Upper lobe of left lung (tissue), 6 donors: ENCODE measurements around the gene PPP2R2C. TPM values are rescaled to one million over a fixed set of nuclear protein-coding genes. Genes with fewer than 3 reads are reported as not detected.
A peak's percentile ranks its signal among the peaks of the same experiment; 100 is the strongest.

Experiments
- ATAC-seq, 2 donors: fragments of 200-7000 bp; cut with Tn5 transposase; one replicate each; pipeline ENCODE4 v1.9.1; 2022; ENCODE audit warnings: mild to moderate bottlenecking in 2 of 2, moderate library complexity in 2 of 2; ENCODE audit not compliant: low FRiP score in 2 of 2
- DNase-seq, 2 donors: peaks; one replicate each; pipeline ENCODE4 v3.0.0-alpha.2; 2019 to 2020
- H3K27ac ChIP-seq, 4 donors: fragments of 200-600 bp; sonication (generic); one replicate each; pipeline ENCODE4 v1.5.1; 2016 to 2019
- H3K27me3 ChIP-seq, 4 donors: fragments of 200-600 bp; sonication (generic); one replicate each; pipeline ENCODE4 v1.5.1; 2017 to 2019
- H3K36me3 ChIP-seq, 4 donors: fragments of 200-600 bp; sonication (generic); one replicate each; pipeline ENCODE4 v1.5.1; 2016 to 2019
- H3K4me1 ChIP-seq, 4 donors: fragments of 200-600 bp; sonication (generic); one replicate each; pipeline ENCODE4 v1.5.1; 2018 to 2019
- H3K4me3 ChIP-seq, 4 donors: fragments of 200-600 bp; sonication (generic); one replicate each; pipeline ENCODE4 v1.5.1; 2017 to 2019; ENCODE audit warnings: mild to moderate bottlenecking in 2 of 4, moderate library complexity in 1 of 4
- H3K9me3 ChIP-seq, 4 donors: fragments of 200-600 bp; sonication (generic); one replicate each; pipeline ENCODE4 v1.5.1; 2018 to 2019
- EP300 ChIP-seq, 4 donors: sonication (generic); formaldehyde crosslinking; IDR thresholded peaks; one replicate each; pipeline ENCODE4 v1.5.1; 2017; ENCODE audit warnings: antibody characterized with exemption in 4 of 4, control low read depth in 2 of 4
- POLR2A ChIP-seq, 4 donors: fragments of 450-650 bp; IDR thresholded peaks; one replicate each; pipeline ENCODE4 v1.5.1; 2016 to 2017; ENCODE audit warnings: antibody characterized with exemption in 4 of 4, mild to moderate bottlenecking in 2 of 4
- POLR2AphosphoS5 ChIP-seq, 2 donors: sonication (generic); formaldehyde crosslinking; IDR thresholded peaks; one replicate each; pipeline ENCODE4 v1.5.1; 2017; ENCODE audit warnings: antibody characterized with exemption in 2 of 2
- WGBS, 2 donors: methylation state at CpG; one replicate each; pipeline ENCODE4 v1.1.5; 2017 to 2018; 5-methylcytosine and 5-hydroxymethylcytosine counted together
- total RNA-seq, 6 donors: library from RNA; depleted of rRNA in 4 of 6; stranded (reverse); fragments of >200 nt in 4 of 6; gene quantifications; one replicate each; pipeline versions ENCODE4 v1.1.0 to v1.2.1, GENCODE V29; 2016 to 2021
- TF ChIP-seq, protein P1 (sequence below), 6 experiments: fragments of 450-650 bp in 4 of 6; fragments of 200-600 bp in 2 of 6; sonication (generic) in 2 of 6; IDR thresholded peaks; one replicate each; pipeline ENCODE4 v1.5.1; 2016 to 2019; ENCODE audit warnings: antibody characterized with exemption in 6 of 6
- donor health status: DM: no; HTN: no; CAD: no; lungs with moderate emphysema.
- donor health status: DM: no; HTN: yes; CAD: no; lungs with severe emphysema.

Gene PPP2R2C
- total RNA-seq, 6 donors from 2014 or later = 0.09 to 0.17 TPM; not detected in 4

DNA sequence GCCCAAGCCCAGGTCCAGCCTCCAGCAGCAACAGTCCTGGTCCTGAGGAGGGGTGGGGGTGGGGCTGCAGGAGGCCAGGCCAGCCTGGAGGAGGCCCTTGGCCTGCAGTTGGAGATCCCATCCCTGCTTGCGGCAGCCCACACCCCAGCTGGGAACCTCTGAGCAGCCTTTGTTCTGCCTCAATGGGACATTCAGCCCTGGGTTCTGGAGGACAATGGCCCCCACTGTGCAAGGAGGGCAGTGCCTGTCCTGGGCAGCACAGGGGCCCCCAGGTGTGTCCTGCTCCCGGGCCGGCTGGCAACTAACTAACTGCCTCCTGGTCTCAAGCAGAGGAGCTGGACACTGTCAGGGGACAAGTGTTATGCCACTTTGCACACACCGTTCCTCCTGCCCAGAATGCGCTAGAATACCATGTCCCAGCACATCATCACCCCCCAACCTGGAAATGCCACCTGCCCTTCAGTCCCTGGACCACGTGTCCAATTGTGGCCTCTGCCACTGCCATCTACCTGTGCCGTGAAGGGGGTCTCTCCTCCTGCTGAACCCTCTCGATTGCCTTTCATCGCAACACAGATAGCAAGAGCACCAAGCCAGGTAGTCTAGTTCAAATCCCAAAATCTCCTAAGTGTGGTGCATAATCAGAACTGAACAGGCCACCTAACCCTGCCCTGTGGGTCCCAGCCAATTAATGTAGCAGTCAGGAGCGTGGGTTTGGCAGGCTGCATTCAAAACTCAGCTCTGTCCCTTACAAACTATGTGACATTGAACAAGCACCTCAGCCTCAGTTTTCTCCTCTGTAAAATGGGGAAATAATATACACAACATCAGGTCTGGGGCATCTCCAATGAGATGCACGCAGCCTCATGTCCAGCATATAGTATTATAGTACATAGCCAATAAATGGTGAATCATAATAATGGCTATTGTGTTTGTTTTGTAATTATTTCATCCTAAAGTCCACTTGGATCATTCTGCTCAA is 8.8 kb downstream of the PPP2R2C start:
- H3K9me3 ChIP-seq = peaks cover 0 to 4% (median 0%) of the 10 kb centered on the region in 4 donors
- 76 to 86% methylated on average over 7 to 10 of the region's 11 CpGs for WGBS, 2 donors
- peak in 1 of 2 donors; percentile 20 for ATAC-seq

DNA sequence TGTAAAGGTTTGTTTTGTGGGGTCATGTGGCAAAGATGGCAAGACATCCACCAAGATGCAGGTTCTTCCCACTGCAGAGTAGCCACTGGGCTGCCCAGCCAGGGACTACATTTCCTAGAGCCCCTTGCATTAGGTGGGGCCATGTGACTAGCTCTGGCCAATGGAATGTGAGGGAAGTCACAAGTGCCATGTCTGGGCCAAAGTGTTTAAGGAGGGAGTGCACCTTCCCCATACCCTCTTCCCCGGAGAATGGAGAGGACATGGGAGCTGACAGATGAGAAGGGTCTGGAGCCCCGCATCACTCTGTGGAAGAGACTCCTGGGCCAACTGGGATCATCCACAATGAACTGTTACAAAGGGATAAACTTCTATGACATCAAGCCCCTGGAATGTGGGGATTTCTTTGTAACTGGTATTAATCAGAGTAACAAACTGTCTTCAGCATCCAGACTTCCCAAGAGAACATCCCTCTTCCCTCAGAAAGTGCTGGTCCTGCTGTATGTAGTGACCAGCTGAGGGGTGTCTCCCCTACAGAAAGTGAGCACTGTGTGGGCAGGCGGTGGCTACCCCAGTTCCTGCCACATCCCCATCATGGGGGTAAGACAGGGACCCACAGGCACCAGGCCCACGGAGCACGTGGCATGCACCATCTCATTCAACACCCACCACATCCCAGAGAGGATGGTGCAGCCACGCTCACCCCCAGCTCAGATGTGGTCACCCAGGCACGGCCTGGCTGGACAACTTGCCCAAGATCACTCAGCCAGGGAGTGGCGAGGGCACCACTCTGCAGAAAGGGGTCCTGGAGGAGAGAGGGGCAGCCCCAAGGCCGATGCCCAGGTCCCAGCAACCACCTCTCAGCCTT is 10.9 kb downstream of the PPP2R2C start:
- no peaks in the 10 kb centered on the region for H3K4me1 ChIP-seq
- no peak overlapping the region for H3K4me3 ChIP-seq
- peaks cover 0 to 4% (median 0%) of the 10 kb centered on the region in 4 donors for H3K9me3 ChIP-seq
- 85 to 91% methylated on average over 7 to 9 of the region's 9 CpGs for WGBS, 2 donors
- ATAC-seq = peak in 1 of 2 donors; percentile 44
- DNase-seq = no peak
- no peaks in the 10 kb centered on the region for H3K36me3 ChIP-seq
- H3K27ac ChIP-seq = no peak overlapping the region
- H3K27me3 ChIP-seq = no peaks in the 10 kb centered on the region
- TF ChIP-seq POLR2AphosphoS5 (IDR thresholded peaks at IDR 0.05) = no peak

More for the DNA sequence above, 8.8 kb downstream of the PPP2R2C start:
- peak in 1 of 2 donors; percentile 9 for DNase-seq
- H3K4me1 ChIP-seq = no peaks in the 10 kb centered on the region
- H3K36me3 ChIP-seq = no peaks in the 10 kb centered on the region
- no peak overlapping the region for H3K27ac ChIP-seq
- no peaks in the 10 kb centered on the region for H3K27me3 ChIP-seq
- TF ChIP-seq EP300 (IDR thresholded peaks at IDR 0.05) (no peak), POLR2A (IDR thresholded peaks at IDR 0.05) (no peak), POLR2AphosphoS5 (IDR thresholded peaks at IDR 0.05) (no peak)
- TF ChIP-seq, protein P1, sequence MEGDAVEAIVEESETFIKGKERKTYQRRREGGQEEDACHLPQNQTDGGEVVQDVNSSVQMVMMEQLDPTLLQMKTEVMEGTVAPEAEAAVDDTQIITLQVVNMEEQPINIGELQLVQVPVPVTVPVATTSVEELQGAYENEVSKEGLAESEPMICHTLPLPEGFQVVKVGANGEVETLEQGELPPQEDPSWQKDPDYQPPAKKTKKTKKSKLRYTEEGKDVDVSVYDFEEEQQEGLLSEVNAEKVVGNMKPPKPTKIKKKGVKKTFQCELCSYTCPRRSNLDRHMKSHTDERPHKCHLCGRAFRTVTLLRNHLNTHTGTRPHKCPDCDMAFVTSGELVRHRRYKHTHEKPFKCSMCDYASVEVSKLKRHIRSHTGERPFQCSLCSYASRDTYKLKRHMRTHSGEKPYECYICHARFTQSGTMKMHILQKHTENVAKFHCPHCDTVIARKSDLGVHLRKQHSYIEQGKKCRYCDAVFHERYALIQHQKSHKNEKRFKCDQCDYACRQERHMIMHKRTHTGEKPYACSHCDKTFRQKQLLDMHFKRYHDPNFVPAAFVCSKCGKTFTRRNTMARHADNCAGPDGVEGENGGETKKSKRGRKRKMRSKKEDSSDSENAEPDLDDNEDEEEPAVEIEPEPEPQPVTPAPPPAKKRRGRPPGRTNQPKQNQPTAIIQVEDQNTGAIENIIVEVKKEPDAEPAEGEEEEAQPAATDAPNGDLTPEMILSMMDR (IDR thresholded peaks at IDR 0.05) = no peak
- H3K4me3 ChIP-seq = no peak overlapping the region

DNA sequence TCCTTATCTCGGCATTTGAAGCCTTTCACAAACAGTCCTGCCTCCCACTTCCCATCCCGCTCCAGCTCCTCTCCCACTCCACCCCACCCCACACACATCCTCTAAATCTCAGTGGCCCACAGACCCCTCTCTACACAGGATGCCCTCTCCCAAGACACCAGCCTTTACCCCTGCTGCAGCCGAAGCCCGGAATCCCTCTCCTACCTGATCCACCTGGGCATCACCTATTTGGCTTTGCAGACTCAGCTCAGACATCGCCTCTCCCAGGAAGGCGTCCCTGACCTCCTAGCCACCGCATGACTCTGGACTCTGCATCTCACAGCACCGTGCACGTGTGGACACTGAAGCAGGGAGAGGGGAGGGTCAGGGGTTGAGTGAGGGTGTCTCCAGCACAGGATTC is 11.5 kb downstream of the PPP2R2C start:
- Histone ChIP-seq H3K4me3 (no peak overlapping the region), H3K27me3 (no peaks in the 10 kb centered on the region)
- no peak for DNase-seq

DNA sequence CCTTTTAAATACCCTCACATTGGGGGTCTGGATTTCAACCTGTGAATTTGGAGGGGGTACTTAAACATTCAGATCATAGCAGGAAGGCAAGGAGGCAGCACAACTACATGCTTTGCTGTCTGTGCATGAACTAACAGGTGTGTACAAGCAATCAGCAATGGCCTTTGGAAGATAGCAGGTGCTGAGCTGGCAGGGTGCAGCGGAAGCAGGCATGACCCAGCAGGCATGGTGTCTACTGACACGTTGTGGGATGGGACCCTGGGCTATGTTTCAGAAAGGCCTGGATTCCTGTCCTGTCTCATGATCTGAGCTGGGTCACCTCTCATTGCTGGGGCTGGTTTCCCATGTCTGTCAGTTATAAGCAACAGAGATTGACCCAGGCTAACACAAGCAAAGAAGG is 13.9 kb downstream of the PPP2R2C start:
- Histone ChIP-seq H3K4me1 (no peaks in the 10 kb centered on the region), H3K27me3 (no peaks in the 10 kb centered on the region), H3K4me3 (no peak overlapping the region), H3K36me3 (no peaks in the 10 kb centered on the region), H3K9me3 (peaks cover 0 to 4% (median 0%) of the 10 kb centered on the region in 4 donors), H3K27ac (no peak overlapping the region)
- no peak for TF ChIP-seq EP300 (IDR thresholded peaks at IDR 0.05)
- TF ChIP-seq, protein P1 (IDR thresholded peaks at IDR 0.05) = no peak
- ATAC-seq = no peak
- WGBS, 2 donors = 83 to 86% methylated on average over 2 of the region's 2 CpGs
- DNase-seq = no peak

More for the DNA sequence above, 11.5 kb downstream of the PPP2R2C start:
- Histone ChIP-seq H3K9me3 (peaks cover 0 to 4% (median 0%) of the 10 kb centered on the region in 4 donors), H3K27ac (no peak overlapping the region), H3K4me1 (no peaks in the 10 kb centered on the region), H3K36me3 (no peaks in the 10 kb centered on the region)
- no peak for ATAC-seq
- TF ChIP-seq, protein P1 (IDR thresholded peaks at IDR 0.05) = no peak
- TF ChIP-seq EP300 (IDR thresholded peaks at IDR 0.05) = no peak
- TF ChIP-seq POLR2A (IDR thresholded peaks at IDR 0.05) = no peak
- TF ChIP-seq POLR2AphosphoS5 (IDR thresholded peaks at IDR 0.05) = no peak
- WGBS, 2 donors = 66 to 71% methylated on average over 9 of the region's 9 CpGs

DNA sequence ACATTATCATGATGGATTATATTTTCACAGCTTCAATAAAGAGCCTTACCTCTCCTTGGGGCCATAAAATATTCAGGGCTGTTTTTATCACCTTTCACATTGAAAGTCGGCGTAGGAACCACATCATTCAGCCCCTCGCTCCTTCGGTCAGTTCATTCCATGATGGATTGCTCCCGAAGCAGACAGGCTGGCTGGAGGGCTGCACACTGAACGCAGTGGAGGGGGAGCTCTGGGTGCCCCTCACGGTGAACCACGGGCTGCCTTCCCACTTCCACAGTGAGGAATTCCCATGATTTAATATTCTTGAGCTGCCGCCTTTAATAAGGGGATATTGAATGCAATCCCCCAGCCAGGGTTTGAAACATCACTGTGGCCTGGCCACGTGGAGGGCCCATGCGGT is 16.0 kb downstream of the PPP2R2C start:
- Histone ChIP-seq H3K4me1 (no peaks in the 10 kb centered on the region), H3K9me3 (peaks cover 0 to 4% (median 0%) of the 10 kb centered on the region in 4 donors), H3K27ac (no peak overlapping the region), H3K27me3 (no peaks in the 10 kb centered on the region), H3K4me3 (no peak overlapping the region), H3K36me3 (no peaks in the 10 kb centered on the region)
- WGBS, 2 donors = 65 to 69% methylated on average over 5 to 11 of the region's 11 CpGs
- no peak for TF ChIP-seq POLR2AphosphoS5 (IDR thresholded peaks at IDR 0.05)
- TF ChIP-seq POLR2A (IDR thresholded peaks at IDR 0.05) = no peak
- TF ChIP-seq EP300 (IDR thresholded peaks at IDR 0.05) = no peak
- TF ChIP-seq, protein P1 (IDR thresholded peaks at IDR 0.05) = no peak
- DNase-seq (no peak), ATAC-seq (no peak)
